KMS-11 (cell line): ENCODE results near the gene TMPRSS2.

Experiments used
- H2AFZ ChIP-seq: fragments of 200-600 bp; sonication (generic); 2 replicates; pipeline ENCODE4 v1.6.1; 2016; ENCODE audit warnings: antibody characterized with exemption, mixed run types, low read depth
- H3K27ac ChIP-seq: fragments of 200-600 bp; sonication (generic); 2 replicates; pipeline ENCODE4 v1.6.1; 2016; ENCODE audit warnings: mild to moderate bottlenecking, mixed run types
- H3K27me3 ChIP-seq: fragments of 200-600 bp; sonication (generic); 2 replicates; pipeline ENCODE4 v1.6.1; 2017; ENCODE audit warnings: mild to moderate bottlenecking, low read depth, mixed run types, moderate library complexity; ENCODE audit not compliant: insufficient read depth
- H3K36me3 ChIP-seq: fragments of 200-600 bp; sonication (generic); 2 replicates; pipeline ENCODE4 v1.6.1; 2017; ENCODE audit warnings: mild to moderate bottlenecking, mixed run types; ENCODE audit not compliant: insufficient read depth
- H3K4me1 ChIP-seq: fragments of 200-600 bp; sonication (generic); 2 replicates; pipeline ENCODE4 v1.6.1; 2016; ENCODE audit warnings: mild to moderate bottlenecking, low read depth, mixed run types; ENCODE audit not compliant: poor library complexity, severe bottlenecking
- H3K4me2 ChIP-seq: fragments of 200-600 bp; sonication (generic); 2 replicates; pipeline ENCODE4 v1.7.0; 2016; ENCODE audit warnings: mild to moderate bottlenecking, mixed run types
- H3K4me3 ChIP-seq: fragments of 200-600 bp; sonication (generic); IDR thresholded peaks from 2 replicates; pipeline ENCODE4 v1.6.1; 2017; ENCODE audit warnings: low read depth, low read length, mixed read lengths; ENCODE audit not compliant: insufficient read depth
- H3K79me2 ChIP-seq: fragments of 200-600 bp; sonication (generic); 2 replicates; pipeline ENCODE4 v1.6.1; 2016; ENCODE audit warnings: low read depth, mixed run types; ENCODE audit not compliant: insufficient read depth
- H3K9ac ChIP-seq: fragments of 200-600 bp; sonication (generic); 2 replicates; pipeline ENCODE4 v1.6.1; 2016; ENCODE audit warnings: mild to moderate bottlenecking, mixed run types
- H4K20me1 ChIP-seq: fragments of 200-600 bp; sonication (generic); 2 replicates; pipeline ENCODE4 v1.6.1; 2016; ENCODE audit warnings: mild to moderate bottlenecking, mixed run types; ENCODE audit not compliant: insufficient read depth
- CTCF ChIP-seq: fragments of 200-600 bp; sonication (generic); conservative IDR thresholded peaks from 2 replicates; pipeline ENCODE4 v1.6.1; 2017; ENCODE audit warnings: low read depth, mild to moderate bottlenecking, antibody characterized with exemption, low read length, moderate library complexity, mixed read lengths

TMPRSS2 gene

GRCh38 chr21:41453198-41453597, 54.8 kb downstream of the TMPRSS2 start:
- no peak overlapping the region for H3K27ac ChIP-seq
- no peaks in the 10 kb centered on the region for H3K4me1 ChIP-seq
- H3K79me2 ChIP-seq, result no peaks in the 10 kb centered on the region
- H3K36me3 ChIP-seq, result no peaks in the 10 kb centered on the region
- TF ChIP-seq CTCF, result no peak
- no peak overlapping the region for H3K9ac ChIP-seq
- H2AFZ ChIP-seq, result no peak overlapping the region
- H4K20me1 ChIP-seq, result no peaks in the 10 kb centered on the region
- no peak overlapping the region for H3K4me2 ChIP-seq
- no peaks in the 10 kb centered on the region for H3K27me3 ChIP-seq
- no peak overlapping the region for H3K4me3 ChIP-seq

- Histone ChIP-seq H4K20me1 (no peaks in the 10 kb centered on the region), H3K27me3 (no peaks in the 10 kb centered on the region), H3K27ac (no peak overlapping the region), H3K4me2 (no peak overlapping the region), H3K79me2 (no peaks in the 10 kb centered on the region), H3K4me3 (no peak overlapping the region), H3K9ac (no peak overlapping the region), H2AFZ (no peak overlapping the region), H3K36me3 (no peaks in the 10 kb centered on the region), H3K4me1 (no peaks in the 10 kb centered on the region)
- no peak for TF ChIP-seq CTCF
These were observed 55.9 kb downstream of the TMPRSS2 start for GRCh38 chr21:41451753-41452676.

GRCh38 chr21:41449613-41450012, 58.3 kb downstream of the TMPRSS2 start:
- H3K27ac ChIP-seq, result no peak overlapping the region
- no peaks in the 10 kb centered on the region for H3K27me3 ChIP-seq
- H3K4me2 ChIP-seq, result no peak overlapping the region
- no peaks in the 10 kb centered on the region for H4K20me1 ChIP-seq
- H3K79me2 ChIP-seq, result no peaks in the 10 kb centered on the region
- H3K36me3 ChIP-seq, result no peaks in the 10 kb centered on the region
- H3K4me1 ChIP-seq, result no peaks in the 10 kb centered on the region
- H2AFZ ChIP-seq, result no peak overlapping the region
- no peak for TF ChIP-seq CTCF
- no peak overlapping the region for H3K4me3 ChIP-seq
- no peak overlapping the region for H3K9ac ChIP-seq

GRCh38 chr21:41447356-41447755, 60.6 kb downstream of the TMPRSS2 start:
- H3K27me3 ChIP-seq, result no peaks in the 10 kb centered on the region
- H2AFZ ChIP-seq, result no peak overlapping the region
- H3K4me2 ChIP-seq, result no peak overlapping the region
- H3K27ac ChIP-seq, result no peak overlapping the region
- no peak for TF ChIP-seq CTCF
- H3K79me2 ChIP-seq, result no peaks in the 10 kb centered on the region
- H3K36me3 ChIP-seq, result no peaks in the 10 kb centered on the region
- no peak overlapping the region for H3K9ac ChIP-seq
- no peaks in the 10 kb centered on the region for H4K20me1 ChIP-seq
- no peaks in the 10 kb centered on the region for H3K4me1 ChIP-seq
- no peak overlapping the region for H3K4me3 ChIP-seq
